ENCODE results near the gene CABP4.

Gene CABP4

DNA sequence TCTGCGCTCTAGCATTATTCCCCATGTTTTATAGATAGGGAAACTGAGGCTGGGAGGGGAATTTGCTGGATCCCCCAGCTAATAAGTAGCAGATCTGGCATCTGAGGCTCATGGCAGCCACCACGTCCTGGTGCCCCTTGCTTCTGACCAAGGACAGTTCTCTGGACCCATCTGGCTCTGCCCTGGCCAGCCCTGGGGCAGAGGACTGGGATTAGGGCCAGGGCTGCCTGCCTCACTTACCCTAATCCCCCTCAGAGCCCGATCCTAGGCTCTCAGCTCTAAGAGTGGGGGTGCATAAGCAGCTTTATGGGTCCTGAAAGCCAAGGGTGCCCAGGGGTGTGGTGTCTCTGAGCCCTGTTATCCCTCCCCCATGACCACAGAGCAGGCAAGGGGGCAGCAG, at the start of gene CABP4:
Gene CABP4 (plus strand): TSS at position 301 of the 400 bp plus-strand sequence. CDS start 70 bp downstream, at position 371.
- no peak for DNase-seq

DNA sequence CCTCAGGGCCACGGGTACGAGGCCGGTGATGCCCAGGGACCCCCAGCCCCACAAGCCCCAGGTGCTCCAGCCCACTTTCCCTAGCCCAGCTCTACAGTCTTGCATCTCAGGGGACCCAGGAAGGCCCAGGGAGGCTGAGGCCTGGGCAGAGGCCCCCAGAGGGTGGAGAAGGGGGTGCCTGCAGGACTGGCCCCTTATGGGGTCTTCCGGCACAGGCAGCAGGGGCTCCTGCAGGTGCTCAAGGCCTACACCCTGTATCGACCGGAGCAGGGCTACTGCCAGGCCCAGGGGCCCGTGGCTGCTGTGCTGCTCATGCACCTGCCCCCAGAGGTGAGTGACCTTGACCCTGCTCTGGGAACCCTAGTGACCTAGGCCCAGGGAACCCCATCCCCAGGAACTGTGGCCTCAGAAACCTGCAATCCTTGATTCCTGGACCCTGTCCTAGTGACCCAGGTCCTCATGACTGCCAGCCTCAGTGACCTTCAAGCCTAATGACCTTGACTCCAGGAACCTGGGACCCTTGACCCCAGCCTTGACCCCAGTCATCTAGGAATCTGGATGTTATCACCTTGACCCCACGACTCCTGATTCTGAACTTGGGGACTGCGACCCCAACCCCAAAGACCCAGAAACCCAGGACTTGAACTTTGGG, 49.3 kb upstream of the CABP4 start:
- DNase-seq, result no peak

DNA sequence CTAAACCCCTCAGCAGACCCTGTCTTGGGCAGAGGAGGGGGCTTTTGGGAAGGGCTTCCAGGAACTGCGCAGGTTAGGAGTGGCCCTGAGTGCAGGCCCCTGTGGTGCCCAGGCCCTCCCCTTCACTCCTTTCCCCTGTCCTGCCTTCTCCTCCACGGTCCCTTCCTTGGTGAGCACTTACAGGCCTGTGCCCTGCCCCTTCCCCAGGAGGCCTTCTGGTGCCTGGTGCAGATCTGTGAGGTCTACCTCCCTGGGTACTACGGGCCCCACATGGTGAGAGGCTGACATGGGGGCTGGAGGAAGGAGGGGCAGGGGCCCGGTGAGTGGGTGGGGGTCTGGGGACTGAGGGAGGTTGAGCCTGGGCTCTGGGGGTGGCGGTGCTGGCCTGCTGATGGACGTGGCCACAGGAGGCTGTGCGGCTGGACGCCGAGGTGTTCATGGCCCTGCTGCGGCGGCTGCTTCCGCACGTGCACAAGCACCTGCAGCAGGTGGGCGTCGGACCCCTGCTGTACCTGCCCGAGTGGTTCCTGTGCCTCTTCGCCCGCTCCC, 48.7 kb upstream of the CABP4 start:
- DNase-seq, result no peak

GRCh38 chr11:67406969-67407687, 48.0 kb upstream of the CABP4 start:
- DNase-seq, result no peak

DNA sequence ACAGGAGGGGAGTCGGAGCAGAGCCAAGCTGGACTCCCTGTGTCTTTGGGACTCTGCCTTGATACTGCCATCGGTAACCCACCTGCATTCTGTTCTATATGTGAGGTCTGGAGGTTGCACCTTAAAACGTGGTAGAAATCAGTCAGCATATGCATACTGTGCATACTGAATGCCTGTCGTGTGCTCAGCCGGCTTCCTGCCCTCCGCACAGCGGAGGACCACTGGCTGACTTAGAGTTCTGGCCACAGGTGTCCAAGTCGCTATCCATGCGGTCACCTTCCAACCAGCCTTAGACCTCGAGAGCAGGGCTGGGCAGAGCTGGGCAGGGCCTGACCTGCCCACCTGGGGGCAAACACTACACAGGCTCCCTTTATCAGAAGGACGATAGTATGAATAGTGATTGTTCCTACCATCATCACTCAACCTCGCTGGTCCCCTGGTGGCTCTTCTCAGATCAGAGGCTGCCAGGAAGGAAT, 47.4 kb upstream of the CABP4 start:
- DNase-seq, result no peak

DNA sequence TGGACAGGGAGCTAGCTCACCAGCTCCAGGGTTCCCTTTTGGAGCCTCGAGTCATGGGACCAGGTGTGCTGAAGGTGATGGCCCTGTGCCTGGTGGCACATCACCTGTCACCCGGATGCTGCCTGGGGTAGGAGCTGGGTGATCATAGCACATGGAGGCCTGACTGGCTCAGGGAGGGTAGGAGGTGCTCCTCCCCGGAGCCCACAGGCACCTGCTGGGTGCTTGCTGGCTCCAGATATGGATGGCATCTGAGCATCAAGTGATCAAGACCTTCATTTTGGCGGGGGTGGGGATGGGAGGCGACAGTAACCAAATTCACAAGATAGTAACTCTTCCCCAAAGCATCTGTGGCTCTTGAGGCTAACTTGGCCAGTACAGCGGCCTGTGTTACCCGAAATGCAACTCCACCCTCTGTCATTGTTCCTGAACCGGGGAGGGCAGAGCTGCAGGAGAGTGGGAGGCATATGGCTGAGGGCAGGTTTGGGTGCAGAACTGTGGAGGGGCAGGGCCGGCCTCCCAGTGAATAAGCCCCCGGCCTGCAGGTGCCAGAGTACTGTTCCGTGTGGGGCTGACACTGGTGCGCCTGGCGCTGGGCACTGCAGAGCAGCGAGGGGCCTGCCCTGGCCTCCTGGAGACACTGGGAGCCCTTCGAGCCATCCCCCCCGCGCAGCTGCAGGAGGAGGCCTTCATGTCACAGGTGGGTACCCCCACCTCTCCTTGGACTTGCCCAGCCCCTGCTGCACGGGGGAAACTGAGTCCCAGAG, 46.5 kb upstream of the CABP4 start:
- no peak for DNase-seq

DNA sequence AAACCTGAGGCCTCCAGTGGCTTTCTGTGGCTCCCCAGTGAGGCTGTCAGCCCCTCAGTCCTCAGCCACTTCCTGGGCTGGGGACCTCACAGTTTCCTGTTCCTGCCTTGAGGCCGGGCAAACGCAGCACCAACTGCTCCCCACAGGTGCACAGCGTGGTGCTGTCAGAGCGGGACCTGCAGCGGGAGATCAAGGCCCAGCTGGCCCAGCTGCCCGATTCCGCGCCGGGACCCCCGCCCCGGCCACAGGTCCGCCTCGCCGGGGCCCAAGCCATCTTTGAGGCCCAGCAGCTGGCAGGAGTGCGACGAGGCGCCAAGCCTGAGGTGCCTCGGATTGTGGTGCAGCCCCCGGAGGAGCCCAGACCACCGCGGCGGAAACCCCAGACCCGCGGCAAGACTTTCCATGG, 45.9 kb upstream of the CABP4 start:
- peak; percentile 74 for DNase-seq

DNA sequence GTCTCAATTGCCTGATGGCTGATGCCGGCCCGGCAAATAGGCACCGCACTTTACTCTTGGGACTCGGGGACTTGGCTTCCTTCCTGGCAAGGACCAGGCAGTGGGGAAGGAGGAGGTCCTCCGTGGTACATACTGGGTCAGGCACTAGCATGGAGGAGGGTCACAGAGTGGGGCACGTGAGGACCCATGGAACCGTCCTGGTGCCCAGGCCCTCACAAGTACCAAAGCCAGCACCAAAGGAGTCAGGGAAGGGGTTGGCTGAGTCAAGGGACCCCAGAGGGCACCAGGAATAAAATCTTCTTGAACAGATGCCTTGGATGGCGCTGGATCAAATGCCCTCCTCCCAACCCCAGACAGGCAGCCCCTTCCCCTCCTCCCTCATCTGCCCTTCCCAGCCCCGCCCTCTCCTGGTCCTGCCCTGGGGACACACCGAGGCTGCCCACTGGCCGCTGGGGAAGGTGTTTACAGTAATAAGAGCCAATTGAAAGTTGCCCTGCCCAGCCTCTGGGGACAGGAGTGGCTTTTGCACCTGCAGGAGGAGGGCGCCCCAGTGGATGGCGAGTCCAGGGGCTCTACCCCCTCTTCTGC, 45.3 kb upstream of the CABP4 start:
- DNase-seq, result no peak

DNA sequence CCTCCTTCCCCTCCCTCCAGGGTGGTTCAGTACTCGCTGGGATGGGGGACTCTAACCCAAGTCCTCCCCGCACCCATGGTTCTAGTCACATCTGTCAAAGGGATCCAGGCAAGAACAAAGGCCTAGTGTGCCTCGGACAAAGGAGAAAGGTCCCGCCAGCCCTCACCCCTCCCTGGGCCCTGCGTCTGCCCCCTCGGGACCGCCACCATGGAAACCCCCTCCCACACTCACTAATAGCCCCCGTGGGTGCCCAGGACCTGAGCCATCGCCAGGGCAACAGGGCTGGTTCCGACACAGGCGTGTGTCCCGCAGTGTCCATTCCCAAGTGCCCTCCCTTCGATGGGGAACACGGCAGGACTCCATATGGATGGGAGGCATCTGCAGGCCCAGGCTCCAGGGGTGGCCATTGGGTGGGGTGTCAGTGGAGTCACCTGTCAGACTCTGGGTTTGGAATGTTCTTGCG, 44.8 kb upstream of the CABP4 start:
- no peak for DNase-seq

GRCh38 chr11:67410984-67411784, 44.0 kb upstream of the CABP4 start:
- no peak for DNase-seq

DNA sequence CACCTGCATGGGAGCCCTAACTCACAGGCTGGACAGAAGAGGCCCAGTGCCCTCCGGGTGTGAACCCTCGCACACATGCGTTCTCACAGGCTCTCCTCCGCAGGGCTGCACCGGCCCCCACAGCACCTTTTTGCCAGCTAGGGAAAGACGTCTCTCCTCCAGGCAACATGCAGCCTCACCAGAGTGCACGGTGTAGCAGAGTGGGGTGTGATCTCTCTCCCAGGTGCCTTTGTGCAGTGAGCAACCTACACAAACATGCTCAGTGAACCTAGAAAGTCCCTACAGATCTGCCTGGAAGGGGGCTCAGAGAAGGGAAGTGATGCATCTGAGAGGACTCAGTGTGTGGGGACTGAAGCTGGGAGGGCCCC, 43.4 kb upstream of the CABP4 start:
- DNase-seq, result no peak

DNA sequence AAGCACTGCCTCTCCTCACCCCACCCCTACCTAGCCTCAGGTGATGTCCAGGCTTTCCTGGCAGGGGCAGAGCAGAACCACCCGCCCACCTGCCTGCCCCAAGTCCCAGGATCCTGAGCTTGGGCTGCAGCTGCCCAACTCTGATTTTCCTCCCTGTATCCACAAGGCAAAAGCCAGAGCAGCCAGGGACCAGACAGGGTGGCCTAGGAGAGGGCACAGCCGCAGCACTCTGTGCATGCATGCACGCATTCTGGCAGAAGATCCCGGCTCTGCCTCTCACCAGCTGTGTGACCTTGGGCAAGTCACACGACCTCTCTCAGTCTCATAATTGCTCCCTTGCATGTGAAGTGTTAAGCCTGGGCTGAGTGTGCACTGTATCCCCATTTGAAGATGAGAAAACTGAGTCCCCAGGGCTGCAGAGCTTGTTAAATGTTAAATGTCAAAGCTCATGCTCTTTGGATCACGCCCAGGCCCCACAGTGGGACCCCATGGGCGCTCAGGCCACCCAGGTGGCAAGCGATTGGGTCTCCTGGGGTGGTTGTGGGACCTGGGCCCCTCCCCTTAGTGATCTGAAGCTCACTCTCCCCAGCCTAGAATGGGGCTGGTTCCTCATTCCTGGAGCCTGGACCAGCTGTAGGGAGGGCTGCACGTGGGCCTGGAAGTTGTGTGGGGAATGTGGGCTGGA, 42.5 kb upstream of the CABP4 start:
- no peak for DNase-seq

DNA sequence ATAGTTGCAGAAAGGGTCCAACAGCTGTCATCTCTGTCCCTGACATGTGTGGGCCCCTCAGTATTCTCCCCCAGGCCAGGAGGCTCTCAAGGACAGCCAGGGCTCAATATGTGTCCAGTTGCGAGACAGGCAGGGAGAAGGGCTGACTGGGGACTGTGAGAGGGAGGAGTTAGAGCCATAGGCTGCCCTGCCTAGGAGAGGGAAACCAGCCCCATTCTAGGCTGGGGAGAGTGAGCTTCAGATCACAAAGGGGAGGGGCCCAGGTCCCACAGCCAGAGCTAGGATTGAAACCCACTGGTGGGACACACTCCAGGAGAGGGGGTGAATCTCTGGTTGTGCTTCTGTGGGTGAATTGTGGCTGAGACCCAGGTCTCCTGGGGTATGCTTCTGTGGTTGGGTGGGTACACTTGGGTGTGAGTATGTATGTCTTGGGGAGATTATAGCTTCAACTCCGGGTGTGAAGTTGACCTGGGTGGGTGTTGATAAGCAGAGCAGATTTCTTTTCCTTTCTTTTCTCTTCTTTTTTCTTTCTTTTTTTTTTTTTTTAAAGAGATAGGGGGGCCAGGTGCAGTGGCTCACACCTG, 41.8 kb upstream of the CABP4 start:
- DNase-seq, result no peak

GRCh38 chr11:67415501-67416304, 39.5 kb upstream of the CABP4 start, which contains the start of gene CARNS1:
Gene CARNS1 (plus strand): TSS chr11:67415678. CDS start chr11:67416200, 522 bp downstream.
- no peak for DNase-seq

DNA sequence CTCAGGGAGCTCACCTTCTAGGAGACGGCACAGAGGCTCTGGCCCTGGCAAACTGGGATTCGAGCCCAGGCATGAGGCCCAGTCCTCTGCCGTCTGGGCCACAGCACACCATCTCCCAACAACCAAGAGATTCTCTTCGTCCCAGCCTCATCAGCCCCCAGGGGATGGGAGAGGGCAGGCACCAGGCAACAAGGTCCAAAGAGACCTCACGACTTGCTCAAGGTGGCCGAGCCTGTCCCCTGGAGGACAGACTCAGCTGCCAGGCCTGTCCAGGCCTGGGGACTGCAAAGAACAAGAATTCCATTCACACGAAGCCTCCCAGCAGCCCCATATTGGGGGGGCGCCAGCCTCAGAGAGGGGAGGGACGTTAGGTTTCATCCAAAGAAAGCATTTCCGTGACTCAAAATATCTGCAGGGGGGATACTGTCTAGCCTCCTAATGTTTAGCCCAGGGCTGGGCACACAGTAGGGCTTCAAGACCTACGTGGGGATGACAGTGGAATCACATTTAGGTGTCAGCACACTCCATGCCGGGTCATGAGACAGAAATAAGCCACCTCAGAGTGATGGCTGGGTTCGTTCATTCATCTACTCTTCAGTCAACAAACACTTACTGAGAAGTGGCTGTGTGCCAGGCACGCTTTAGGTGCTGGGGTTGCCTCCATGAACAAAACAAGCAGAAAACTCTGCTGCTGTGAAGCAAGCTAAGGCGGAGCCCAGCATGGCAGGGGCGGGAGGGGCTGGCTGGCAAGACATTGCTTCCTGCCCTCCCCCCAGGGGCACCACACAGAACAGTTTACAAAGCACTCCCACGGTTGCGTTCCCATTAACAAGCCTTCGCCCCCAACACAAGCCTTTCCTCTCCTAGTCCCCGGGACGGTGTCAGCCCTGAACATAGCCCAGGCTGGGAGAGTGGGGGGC, 38.5 kb upstream of the CABP4 start:
- peak; percentile 84 for DNase-seq

- no peak for DNase-seq
Measured at GRCh38 chr11:67417425-67417824, 37.7 kb upstream of the CABP4 start.

GRCh38 chr11:67418476-67419281, 36.5 kb upstream of the CABP4 start:
- DNase-seq, result no peak

Data from activated effector memory CD4-positive, alpha-beta T cell treated with Interleukin-2 at 50 U/mL for 16 hours (primary cell).